PFSK-1 (cell line): ENCODE results near the gene PRIMA1.

Experiments used
- FOXP2 ChIP-seq: optimal IDR thresholded peaks from 2 replicates; pipeline ENCODE3; 2011; ENCODE audit warnings: borderline replicate concordance, control low read depth, inconsistent platforms; ENCODE audit not compliant: insufficient read depth; ENCODE audit errors: extremely low read length, extremely low read depth
- POLR2AphosphoS5 ChIP-seq: IDR thresholded peaks from 2 replicates; pipeline ENCODE4 v1.6.1; 2012; ENCODE audit warnings: low read depth, mild to moderate bottlenecking, control low read depth, low read length, moderate library complexity
- SIN3A ChIP-seq: IDR thresholded peaks from 2 replicates; pipeline ENCODE4 v1.6.1; 2012; ENCODE audit warnings: mild to moderate bottlenecking, low read length, moderate library complexity, borderline replicate concordance; ENCODE audit not compliant: insufficient read depth
- TAF1 ChIP-seq: IDR thresholded peaks from 2 replicates; pipeline ENCODE4 v1.6.1; 2012; ENCODE audit warnings: low read length, control low read depth, borderline replicate concordance; ENCODE audit not compliant: insufficient read depth
- TF ChIP-seq, protein P1 (sequence below), 2 experiments: IDR thresholded peaks; 2 replicates each; pipeline versions ENCODE4 v1.6.1 to v1.8.0; 2011 to 2012; ENCODE audit warnings: low read depth in 2 of 2, low read length in 2 of 2, control low read depth in 1 of 2, inconsistent platforms in 1 of 2, mild to moderate bottlenecking in 1 of 2, moderate library complexity in 1 of 2; ENCODE audit not compliant: insufficient read depth in 1 of 2

PRIMA1 gene

DNA sequence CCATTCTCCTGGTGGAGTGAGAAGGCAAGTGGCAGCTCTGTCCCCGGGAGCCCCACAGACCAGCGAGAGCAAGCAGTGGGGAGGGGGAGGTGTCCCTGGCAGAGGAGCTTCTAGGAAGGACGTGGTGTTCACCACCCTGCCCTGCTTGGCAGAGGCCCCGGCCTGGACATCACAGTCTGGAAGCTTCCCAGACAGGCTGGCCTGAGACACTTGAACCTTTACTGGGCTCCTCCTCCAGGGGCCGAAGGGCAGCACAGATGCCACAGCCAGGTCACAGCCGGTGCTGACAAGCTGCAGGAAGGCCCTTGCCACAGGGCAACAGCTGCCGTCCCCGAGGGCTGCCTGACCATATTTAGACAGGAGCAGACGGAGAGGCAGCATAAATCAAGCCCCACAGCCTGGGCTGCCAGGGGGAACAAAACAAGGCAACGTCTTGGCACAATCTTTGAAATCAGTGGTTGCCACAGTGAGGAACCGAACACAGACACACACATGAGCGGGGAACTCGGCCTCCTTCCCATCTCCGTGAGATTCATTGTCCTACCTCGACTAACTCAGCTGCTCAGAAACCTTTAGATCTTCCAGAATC is 28.5 kb downstream of the PRIMA1 start:
- TF ChIP-seq FOXP2 (no peak), TAF1 (no peak), SIN3A (no peak), POLR2AphosphoS5 (no peak)
- TF ChIP-seq, protein P1, sequence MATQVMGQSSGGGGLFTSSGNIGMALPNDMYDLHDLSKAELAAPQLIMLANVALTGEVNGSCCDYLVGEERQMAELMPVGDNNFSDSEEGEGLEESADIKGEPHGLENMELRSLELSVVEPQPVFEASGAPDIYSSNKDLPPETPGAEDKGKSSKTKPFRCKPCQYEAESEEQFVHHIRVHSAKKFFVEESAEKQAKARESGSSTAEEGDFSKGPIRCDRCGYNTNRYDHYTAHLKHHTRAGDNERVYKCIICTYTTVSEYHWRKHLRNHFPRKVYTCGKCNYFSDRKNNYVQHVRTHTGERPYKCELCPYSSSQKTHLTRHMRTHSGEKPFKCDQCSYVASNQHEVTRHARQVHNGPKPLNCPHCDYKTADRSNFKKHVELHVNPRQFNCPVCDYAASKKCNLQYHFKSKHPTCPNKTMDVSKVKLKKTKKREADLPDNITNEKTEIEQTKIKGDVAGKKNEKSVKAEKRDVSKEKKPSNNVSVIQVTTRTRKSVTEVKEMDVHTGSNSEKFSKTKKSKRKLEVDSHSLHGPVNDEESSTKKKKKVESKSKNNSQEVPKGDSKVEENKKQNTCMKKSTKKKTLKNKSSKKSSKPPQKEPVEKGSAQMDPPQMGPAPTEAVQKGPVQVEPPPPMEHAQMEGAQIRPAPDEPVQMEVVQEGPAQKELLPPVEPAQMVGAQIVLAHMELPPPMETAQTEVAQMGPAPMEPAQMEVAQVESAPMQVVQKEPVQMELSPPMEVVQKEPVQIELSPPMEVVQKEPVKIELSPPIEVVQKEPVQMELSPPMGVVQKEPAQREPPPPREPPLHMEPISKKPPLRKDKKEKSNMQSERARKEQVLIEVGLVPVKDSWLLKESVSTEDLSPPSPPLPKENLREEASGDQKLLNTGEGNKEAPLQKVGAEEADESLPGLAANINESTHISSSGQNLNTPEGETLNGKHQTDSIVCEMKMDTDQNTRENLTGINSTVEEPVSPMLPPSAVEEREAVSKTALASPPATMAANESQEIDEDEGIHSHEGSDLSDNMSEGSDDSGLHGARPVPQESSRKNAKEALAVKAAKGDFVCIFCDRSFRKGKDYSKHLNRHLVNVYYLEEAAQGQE (IDR thresholded peaks at IDR 0.05; ENCODE audit: insufficient read depth in 1 of 2, low read depth in 2 of 2, low read length in 2 of 2) = no peak

GRCh38 chr14:93757206-93757605 is 31.1 kb downstream of the PRIMA1 start:
- no peak for TF ChIP-seq TAF1
- no peak for TF ChIP-seq FOXP2
- TF ChIP-seq, protein P1 (IDR thresholded peaks at IDR 0.05; ENCODE audit: insufficient read depth in 1 of 2, low read depth in 2 of 2, low read length in 2 of 2) = no peak
- TF ChIP-seq SIN3A = no peak
- no peak for TF ChIP-seq POLR2AphosphoS5

GRCh38 chr14:93753647-93754046 is 34.6 kb downstream of the PRIMA1 start:
- no peak for TF ChIP-seq TAF1
- TF ChIP-seq, protein P1 (IDR thresholded peaks at IDR 0.05; ENCODE audit: insufficient read depth in 1 of 2, low read depth in 2 of 2, low read length in 2 of 2) = no peak
- no peak for TF ChIP-seq FOXP2
- TF ChIP-seq SIN3A = no peak
- no peak for TF ChIP-seq POLR2AphosphoS5

- TF ChIP-seq, protein P1 (IDR thresholded peaks at IDR 0.05; ENCODE audit: insufficient read depth in 1 of 2, low read depth in 2 of 2, low read length in 2 of 2) = no peak
- TF ChIP-seq TAF1 = no peak
- TF ChIP-seq SIN3A = no peak
- no peak for TF ChIP-seq FOXP2
- TF ChIP-seq POLR2AphosphoS5 = no peak
Measured at GRCh38 chr14:93752980-93753561, 35.2 kb downstream of the PRIMA1 start.
